ENCODE results near the gene SLC6A19.

DNA sequence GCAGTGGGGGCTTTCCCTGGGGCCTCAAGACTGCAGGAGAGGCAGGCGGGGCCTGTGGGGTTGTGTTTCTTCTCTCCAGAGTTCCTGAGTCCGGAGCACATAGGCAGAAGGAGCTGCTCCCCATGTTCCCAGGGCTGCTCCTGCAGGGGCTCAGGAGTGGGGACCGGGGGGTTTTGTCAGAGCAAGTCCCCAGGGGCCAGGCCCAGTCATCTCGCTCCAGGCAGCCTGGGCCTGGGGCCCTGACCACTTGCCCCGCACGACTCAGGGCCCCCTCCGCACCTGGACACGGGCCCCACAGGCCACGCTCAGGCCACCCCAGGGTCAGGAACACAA, 22.0 kb upstream of the SLC6A19 start:
- no peak for TF ChIP-seq EZH2phosphoT487 (IDR thresholded peaks at IDR 0.05; ENCODE audit: low read depth)
- TF ChIP-seq, protein P1, sequence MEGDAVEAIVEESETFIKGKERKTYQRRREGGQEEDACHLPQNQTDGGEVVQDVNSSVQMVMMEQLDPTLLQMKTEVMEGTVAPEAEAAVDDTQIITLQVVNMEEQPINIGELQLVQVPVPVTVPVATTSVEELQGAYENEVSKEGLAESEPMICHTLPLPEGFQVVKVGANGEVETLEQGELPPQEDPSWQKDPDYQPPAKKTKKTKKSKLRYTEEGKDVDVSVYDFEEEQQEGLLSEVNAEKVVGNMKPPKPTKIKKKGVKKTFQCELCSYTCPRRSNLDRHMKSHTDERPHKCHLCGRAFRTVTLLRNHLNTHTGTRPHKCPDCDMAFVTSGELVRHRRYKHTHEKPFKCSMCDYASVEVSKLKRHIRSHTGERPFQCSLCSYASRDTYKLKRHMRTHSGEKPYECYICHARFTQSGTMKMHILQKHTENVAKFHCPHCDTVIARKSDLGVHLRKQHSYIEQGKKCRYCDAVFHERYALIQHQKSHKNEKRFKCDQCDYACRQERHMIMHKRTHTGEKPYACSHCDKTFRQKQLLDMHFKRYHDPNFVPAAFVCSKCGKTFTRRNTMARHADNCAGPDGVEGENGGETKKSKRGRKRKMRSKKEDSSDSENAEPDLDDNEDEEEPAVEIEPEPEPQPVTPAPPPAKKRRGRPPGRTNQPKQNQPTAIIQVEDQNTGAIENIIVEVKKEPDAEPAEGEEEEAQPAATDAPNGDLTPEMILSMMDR (IDR thresholded peaks at IDR 0.05; ENCODE audit: low read depth, low read length), result no peak

Measured in OCI-LY3 (cell line).